Stomach (tissue), 9 donors: ENCODE results near the gene BCL2A1. TPM values are rescaled to one million over a fixed set of nuclear protein-coding genes. Genes with fewer than 3 reads are reported as not detected.

Source experiments
- DNase-seq, 2 donors: peaks; one replicate each; pipeline versions ENCODE4 v3.0.0 to v3.0.0-alpha.2; 2013 to 2019
- H3K27ac ChIP-seq, 5 donors: fragments of 200-600 bp in 4 of 5; sonication (generic) in 4 of 5; one replicate each; pipeline ENCODE4 v1.5.1; 2013 to 2019; ENCODE audit warnings: mild to moderate bottlenecking in 1 of 5, moderate library complexity in 1 of 5
- H3K27me3 ChIP-seq, 3 donors: fragments of 200-600 bp; sonication (generic); one replicate each; pipeline ENCODE4 v1.5.1; 2017 to 2019; ENCODE audit warnings: mixed run types in 1 of 3
- H3K36me3 ChIP-seq, 4 donors: fragments of 200-600 bp; sonication (generic); 1 replicate in 3 of 4; 2 replicates in 1 of 4; pipeline ENCODE4 v1.5.1; 2016 to 2019
- H3K4me1 ChIP-seq, 4 donors: fragments of 200-600 bp; sonication (generic); one replicate each; pipeline ENCODE4 v1.5.1; 2016 to 2019
- H3K4me3 ChIP-seq, 4 donors: fragments of 200-600 bp; sonication (generic) in 3 of 4; one replicate each; pipeline ENCODE4 v1.5.1; 2016 to 2019; ENCODE audit warnings: mild to moderate bottlenecking in 1 of 4
- H3K9me3 ChIP-seq, 4 donors: fragments of 200-600 bp; sonication (generic); one replicate each; pipeline ENCODE4 v1.5.1; 2016 to 2019
- CTCF ChIP-seq, 7 experiments: fragments of 450-650 bp in 4 of 7; fragments of 200-600 bp in 3 of 7; sonication (generic) in 3 of 7; IDR thresholded peaks; one replicate each; pipeline ENCODE4 v1.5.1; 2016 to 2019; ENCODE audit warnings: antibody characterized with exemption in 7 of 7, control low read depth in 2 of 7, mild to moderate bottlenecking in 1 of 7
- EP300 ChIP-seq: sonication (generic); formaldehyde crosslinking; IDR thresholded peaks from one replicate; pipeline ENCODE4 v1.6.1; 2017; ENCODE audit warnings: antibody characterized with exemption
- POLR2A ChIP-seq, 4 donors: fragments of 450-650 bp; IDR thresholded peaks; one replicate each; pipeline ENCODE4 v1.6.1; 2016; ENCODE audit warnings: antibody characterized with exemption in 4 of 4, control low read depth in 2 of 4, mild to moderate bottlenecking in 1 of 4, moderate library complexity in 1 of 4
- POLR2AphosphoS5 ChIP-seq, 3 donors: sonication (generic); formaldehyde crosslinking; IDR thresholded peaks; one replicate each; pipeline ENCODE4 v1.6.1; 2016; ENCODE audit warnings: antibody characterized with exemption in 3 of 3
- WGBS, 5 donors: extraction: QIAGEN DNeasy Blood & Tissue Kit in 3 of 5; methylation state at CpG; one replicate each; pipeline versions ENCODE4 v1.1.5 to v1.1.7; 2013 to 2018; 5-methylcytosine and 5-hydroxymethylcytosine counted together
- intact Hi-C: fragments of 100-400 bp; cut with DNase I; formaldehyde crosslinking; loops from one replicate; pipeline ENCODE4 v1.15.1; 2023; ENCODE audit warnings: low total_unique reads
- polyA plus RNA-seq, 3 donors: library from polyadenylated mRNA; stranded (reverse); fragments of 200-250 nt; gene quantifications; one replicate each; pipeline ENCODE4 v1.2.3, GENCODE V29; 2013
- total RNA-seq, 5 donors: library from RNA; depleted of rRNA; stranded (reverse); fragments of >200 nt; gene quantifications; one replicate each; pipeline versions ENCODE4 v1.1.0 to v1.2.3, GENCODE V29; 2014 to 2016
- donor health status: healthy with polysubstance abuse.
- donor health status: Bipolar disorder and iron deficiency.
- donor health status: healthy.

BCL2A1 gene
- total and polyA plus RNA-seq, 8 donors: 0.87 to 29.4 (median 4.1) TPM; not detected in 2

- intact Hi-C loops: no loop called here
- 81 to 87% (median 85%) methylated on average over 6 of the region's 6 CpGs for WGBS, 5 donors
- H3K27ac ChIP-seq: peak overlapping the region in 4 of 5 donors; percentile 21 to 77 (median 56)
These were observed 7.3 kb upstream of the BCL2A1 start for GRCh38 chr15:79978260-79978654.

GRCh38 chr15:79977431-79978054 is 6.5 kb upstream of the BCL2A1 start:
- DNase-seq: peak in 1 of 2 donors; percentile 28
- intact Hi-C loops: no loop called here
- Histone ChIP-seq H3K9me3 (no peaks in the 10 kb centered on the region), H3K27me3 (no peaks in the 10 kb centered on the region), H3K4me1 (peaks cover 0 to 9% (median 0%) of the 10 kb centered on the region in 4 donors), H3K36me3 (no peaks in the 10 kb centered on the region), H3K27ac (peak overlapping the region in 2 of 5 donors; percentile 54 to 77), H3K4me3 (no peak overlapping the region)
- WGBS, 5 donors: 67 to 89% (median 85%) methylated on average over 9 of the region's 9 CpGs
- TF ChIP-seq POLR2A (IDR thresholded peaks at IDR 0.05) (no peak), CTCF (IDR thresholded peaks at IDR 0.05) (no peak), POLR2AphosphoS5 (IDR thresholded peaks at IDR 0.05) (no peak), EP300 (no peak)

More at GRCh38 chr15:79978260-79978654, 7.3 kb upstream of the BCL2A1 start:
- no peak overlapping the region for H3K4me3 ChIP-seq
- H3K4me1 ChIP-seq: peaks cover 0 to 9% (median 0%) of the 10 kb centered on the region in 4 donors
- H3K36me3 ChIP-seq: no peaks in the 10 kb centered on the region
- TF ChIP-seq EP300 (no peak), CTCF (IDR thresholded peaks at IDR 0.05) (no peak), POLR2A (IDR thresholded peaks at IDR 0.05) (no peak), POLR2AphosphoS5 (IDR thresholded peaks at IDR 0.05) (no peak)
- DNase-seq: no peak
- no peaks in the 10 kb centered on the region for H3K27me3 ChIP-seq
- H3K9me3 ChIP-seq: no peaks in the 10 kb centered on the region

GRCh38 chr15:79973456-79974195 is 2.6 kb upstream of the BCL2A1 start:
- WGBS, 5 donors: 67 to 73% (median 69%) methylated on average over 8 of the region's 8 CpGs
- Histone ChIP-seq H3K27ac (peak overlapping the region in 2 of 5 donors; percentile 11 to 22), H3K27me3 (no peaks in the 10 kb centered on the region), H3K9me3 (no peaks in the 10 kb centered on the region), H3K4me1 (peaks cover 0 to 4% (median 0%) of the 10 kb centered on the region in 4 donors), H3K4me3 (no peak overlapping the region), H3K36me3 (no peaks in the 10 kb centered on the region)
- intact Hi-C loops: no loop called here
- no peak for DNase-seq
- TF ChIP-seq POLR2A (IDR thresholded peaks at IDR 0.05): no peak
- no peak for TF ChIP-seq CTCF (IDR thresholded peaks at IDR 0.05)

- Histone ChIP-seq H3K4me1 (no peaks in the 10 kb centered on the region), H3K27me3 (no peaks in the 10 kb centered on the region), H3K9me3 (no peaks in the 10 kb centered on the region), H3K36me3 (no peaks in the 10 kb centered on the region), H3K4me3 (no peak overlapping the region), H3K27ac (peak overlapping the region in 1 of 5 donors; percentile 22)
- TF ChIP-seq CTCF (IDR thresholded peaks at IDR 0.05) (no peak), POLR2AphosphoS5 (IDR thresholded peaks at IDR 0.05) (no peak), POLR2A (IDR thresholded peaks at IDR 0.05) (no peak), EP300 (no peak)
- DNase-seq: no peak
- WGBS, 5 donors: 45 to 61% (median 48%) methylated on average over 3 of the region's 3 CpGs
- intact Hi-C loops: no loop called here
These were observed 1.9 kb upstream of the BCL2A1 start for GRCh38 chr15:79972863-79973262.
